Mesodermal cell (in vitro differentiated cells): Measurements from ENCODE around the gene C13orf46.

Experiments
- H3K27ac ChIP-seq: 2 replicates; pipeline ENCODE4 v1.7.0; 2013; ENCODE audit warnings: mild to moderate bottlenecking, low read depth, low read length, moderate library complexity; ENCODE audit not compliant: severe bottlenecking
- H3K36me3 ChIP-seq: 2 replicates; pipeline ENCODE4 v1.7.1; 2013; ENCODE audit warnings: mild to moderate bottlenecking, low read length, moderate library complexity; ENCODE audit not compliant: control insufficient read depth, insufficient read depth
- H3K4me1 ChIP-seq: one replicate; pipeline ENCODE4 v1.7.1; 2013; ENCODE audit warnings: mild to moderate bottlenecking, low read length; ENCODE audit not compliant: insufficient read depth, control insufficient read depth, poor library complexity, severe bottlenecking
- H3K4me3 ChIP-seq: 2 replicates; pipeline ENCODE4 v1.7.0; 2013; ENCODE audit warnings: low read length, control low read depth, mild to moderate bottlenecking; ENCODE audit not compliant: insufficient read depth, poor library complexity, severe bottlenecking; ENCODE audit errors: extremely low read depth
- H3K9me3 ChIP-seq: 2 replicates; pipeline ENCODE4 v1.7.1; 2013; ENCODE audit warnings: mild to moderate bottlenecking, low read length, moderate library complexity; ENCODE audit not compliant: control insufficient read depth
- WGBS, 2 experiments: methylation state at CpG; one replicate each; pipeline ENCODE4 v1.1.5; 2013; ENCODE audit warnings: missing lambda C conversion rate in 2 of 2; ENCODE audit not compliant: insufficient coverage in 2 of 2; 5-methylcytosine and 5-hydroxymethylcytosine counted together

The C13orf46 gene

DNA sequence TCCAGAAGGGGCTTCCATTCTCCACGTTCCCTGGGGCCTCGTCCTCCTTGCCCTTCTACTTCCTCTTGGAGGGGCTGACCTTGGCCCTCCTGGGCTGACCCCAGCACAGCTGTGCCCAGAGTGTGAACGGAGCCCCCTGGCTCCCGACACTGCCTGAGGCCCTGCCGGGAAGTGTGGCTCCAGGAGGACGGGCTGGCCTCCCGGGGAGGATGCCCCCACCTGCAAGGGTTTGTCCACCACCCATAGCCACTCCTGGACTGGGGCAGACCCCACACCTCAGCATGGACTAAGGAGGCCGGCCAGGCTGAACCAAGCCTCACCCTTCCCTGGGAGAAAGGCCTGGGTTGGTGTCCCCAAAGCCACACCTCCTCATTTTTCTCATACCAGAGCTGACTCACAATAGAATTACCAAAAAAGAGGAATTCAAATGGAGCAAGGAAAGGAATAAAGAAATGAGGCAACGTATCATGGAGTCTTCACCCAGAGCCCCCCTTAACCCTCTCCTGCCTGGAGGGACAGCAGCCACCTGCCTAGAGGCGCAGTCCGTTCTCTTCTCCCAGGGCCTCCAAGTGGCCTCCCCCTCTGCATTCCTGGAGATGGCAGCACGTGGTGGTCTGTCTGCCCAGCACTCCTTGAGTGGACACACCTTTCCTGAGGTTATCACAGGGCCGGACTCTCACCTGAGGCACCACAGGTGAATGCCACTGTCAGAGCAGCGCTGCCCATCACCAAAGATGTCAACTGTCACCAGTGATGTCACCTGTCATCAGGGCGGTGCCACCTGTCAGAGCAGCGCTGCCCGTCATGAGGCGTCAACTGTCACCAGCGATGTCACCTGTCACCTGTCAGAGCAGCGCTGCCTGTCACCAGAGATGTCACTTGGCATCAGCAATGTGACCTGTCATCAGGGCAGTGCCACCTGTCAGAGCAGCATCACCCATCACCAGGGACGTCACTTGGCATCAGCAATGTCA is 3.1 kb upstream of the C13orf46 start:
- Histone ChIP-seq H3K9me3 (no peaks in the 10 kb centered on the region), H3K27ac (no peak overlapping the region), H3K36me3 (peaks cover 90% of the 10 kb centered on the region), H3K4me1 (peaks cover 11% of the 10 kb centered on the region), H3K4me3 (no peak overlapping the region)
- 88% methylated on average over 18 to 19 of the region's 21 CpGs for WGBS, 2 experiments

DNA sequence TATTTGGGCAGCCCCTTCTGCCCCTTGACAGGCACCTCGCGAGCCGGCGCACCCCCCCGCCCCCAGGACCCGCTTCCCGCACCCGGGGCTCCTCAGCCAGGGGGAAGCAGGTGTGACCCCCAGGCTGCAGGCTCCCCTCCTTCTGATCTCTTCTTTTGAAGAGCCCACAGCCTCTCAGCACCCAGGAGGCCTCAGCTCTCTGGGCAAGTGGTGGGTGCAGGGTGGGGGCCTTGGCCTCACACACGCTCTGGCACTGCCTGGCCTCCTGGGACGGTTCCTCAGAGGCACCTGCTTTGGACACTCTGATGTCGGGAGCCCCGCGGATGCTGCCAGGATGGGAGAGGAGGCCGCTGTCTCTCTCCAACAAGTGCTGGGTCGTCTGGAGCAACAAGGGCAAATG is 1.5 kb upstream of the C13orf46 start:
- H3K4me1 ChIP-seq, result peaks cover 11% of the 10 kb centered on the region
- H3K36me3 ChIP-seq, result peaks cover 88% of the 10 kb centered on the region
- H3K9me3 ChIP-seq, result no peaks in the 10 kb centered on the region
- no peak overlapping the region for H3K4me3 ChIP-seq
- H3K27ac ChIP-seq, result no peak overlapping the region
- WGBS, 2 experiments, result 96 to 99% methylated on average over 6 to 8 of the region's 15 CpGs

DNA sequence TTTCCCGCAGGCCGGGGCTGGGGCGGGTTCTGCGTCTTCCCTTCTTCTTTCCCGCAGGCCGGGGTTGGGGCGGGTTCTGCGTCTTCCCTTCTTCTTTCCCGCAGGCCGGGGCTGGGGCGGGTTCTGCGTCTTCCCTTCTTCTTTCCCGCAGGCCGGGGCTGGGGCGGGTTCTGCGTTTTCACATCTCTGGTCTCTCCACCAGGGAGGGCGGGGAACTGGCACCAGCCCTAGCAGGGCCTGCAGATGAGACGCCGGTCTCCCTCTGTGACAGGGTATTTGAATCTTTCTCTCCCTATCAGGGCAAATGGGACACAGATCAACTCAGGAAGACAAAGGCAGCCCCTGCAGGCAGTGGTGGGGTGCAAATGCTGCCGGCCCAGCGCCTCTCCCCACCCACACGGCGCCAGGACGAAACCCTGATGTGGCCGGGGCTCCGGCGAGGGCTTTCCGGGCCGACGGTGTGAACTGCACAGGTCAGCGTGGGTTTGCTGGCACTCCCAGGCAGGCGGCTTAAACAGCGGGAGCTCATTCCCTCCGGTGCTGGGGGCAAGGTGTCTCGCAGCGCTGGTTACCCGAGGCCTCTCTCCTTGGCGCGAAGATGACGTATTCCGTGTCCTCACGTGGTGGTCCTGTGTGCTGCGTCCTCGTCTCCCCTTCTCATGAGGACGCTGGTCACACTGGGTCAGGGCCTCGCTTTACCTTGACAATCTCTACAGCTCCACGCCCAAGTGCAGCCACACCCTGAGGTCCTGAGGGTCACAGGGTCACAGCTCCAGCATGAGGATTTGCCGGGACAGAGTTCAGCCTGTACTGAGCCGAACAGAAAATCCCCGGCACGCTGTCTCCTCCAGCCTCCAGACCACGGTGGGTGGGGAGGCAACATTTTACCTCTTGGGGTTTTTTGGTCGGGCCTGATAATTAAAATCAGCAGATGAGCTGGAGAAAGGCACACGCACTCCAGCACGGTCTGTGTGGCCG is 717 bp upstream of the C13orf46 start:
- no peak overlapping the region for H3K27ac ChIP-seq
- H3K9me3 ChIP-seq, result no peaks in the 10 kb centered on the region
- no peak overlapping the region for H3K4me3 ChIP-seq
- peaks cover 80% of the 10 kb centered on the region for H3K36me3 ChIP-seq
- H3K4me1 ChIP-seq, result peaks cover 11% of the 10 kb centered on the region
- WGBS, 2 experiments, result 95 to 96% methylated on average over 38 to 41 of the region's 56 CpGs

DNA sequence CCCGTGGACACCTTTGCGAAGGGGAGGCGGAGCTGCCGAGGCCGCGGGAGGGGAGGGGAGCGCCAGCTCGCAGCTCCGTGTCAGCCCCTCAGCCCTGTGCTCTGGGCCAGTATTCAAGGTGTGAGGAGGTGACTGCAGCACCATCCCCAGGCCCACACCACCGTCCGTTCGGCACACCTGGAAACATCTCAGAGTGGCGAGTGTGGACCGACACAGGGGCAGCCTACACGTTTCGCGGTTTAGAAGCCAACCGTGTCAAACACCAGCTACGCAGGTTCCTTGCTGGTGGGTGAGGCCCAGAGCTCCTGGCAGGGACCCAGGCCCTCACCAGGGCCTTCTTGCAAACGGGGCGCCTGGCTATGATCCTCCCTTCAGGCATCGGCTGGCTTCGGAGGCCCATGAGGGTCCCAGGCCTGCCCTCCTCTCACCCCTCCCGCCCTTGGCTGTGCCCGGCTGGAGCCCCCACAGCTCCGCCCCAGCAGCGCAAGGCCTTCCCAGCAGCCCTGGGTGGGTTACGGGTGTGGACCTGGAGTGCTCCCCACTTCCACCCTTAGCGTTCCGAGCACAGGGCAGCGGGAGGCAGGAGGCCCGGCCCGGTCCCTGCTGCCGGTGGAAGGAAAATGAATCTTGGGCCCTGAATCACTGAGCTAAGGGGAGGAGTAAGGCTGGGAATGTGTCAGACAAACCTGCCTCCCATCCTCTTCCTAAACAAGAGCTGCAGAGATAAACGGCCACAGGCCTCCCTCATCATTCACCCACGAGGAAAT is 1.2 kb downstream of the C13orf46 start:
- 94 to 98% methylated on average over 14 to 32 of the region's 36 CpGs for WGBS, 2 experiments
- Histone ChIP-seq H3K9me3 (no peaks in the 10 kb centered on the region), H3K27ac (no peak overlapping the region), H3K4me1 (peaks cover 9% of the 10 kb centered on the region), H3K4me3 (no peak overlapping the region), H3K36me3 (peaks cover 78% of the 10 kb centered on the region)

DNA sequence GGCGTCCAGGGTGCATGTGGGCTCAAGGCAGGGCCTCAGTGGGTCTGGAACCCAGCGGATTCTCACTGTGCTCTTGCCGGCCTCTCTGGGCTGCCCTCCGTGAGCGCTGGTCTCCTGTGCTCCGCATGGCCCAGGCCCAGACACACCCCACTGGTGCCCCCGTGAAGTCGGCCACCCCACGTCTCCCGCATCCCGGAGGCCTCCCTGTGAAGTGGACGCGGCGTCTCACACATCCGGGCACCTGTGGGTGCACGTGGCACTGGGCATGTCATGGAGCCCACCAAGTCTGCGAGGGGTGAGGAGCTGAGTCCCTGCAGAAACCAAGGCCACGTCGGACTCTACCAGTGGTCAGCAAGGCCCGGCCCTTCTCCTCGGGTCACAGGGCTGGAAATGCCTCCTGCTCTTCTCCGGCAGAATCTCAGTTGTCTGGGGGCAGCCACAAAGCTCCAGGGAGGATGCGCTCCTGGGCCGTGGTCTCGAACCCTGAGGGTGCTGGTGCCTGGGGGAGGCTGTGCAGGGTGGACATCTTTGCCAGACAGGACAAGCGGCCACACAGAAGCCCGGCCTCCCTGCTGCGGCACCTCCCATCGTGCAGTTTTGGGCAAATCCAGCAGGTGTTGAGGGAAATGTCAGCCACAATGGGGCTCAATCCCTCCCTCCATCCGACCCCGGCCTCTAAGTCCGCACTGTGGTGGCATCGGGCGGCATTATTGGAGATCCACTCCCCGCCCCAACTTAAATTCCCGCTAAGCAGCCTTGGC is 2.2 kb downstream of the C13orf46 start:
- Histone ChIP-seq H3K9me3 (no peaks in the 10 kb centered on the region), H3K4me3 (no peak overlapping the region), H3K4me1 (peaks cover under 1% of the 10 kb centered on the region), H3K36me3 (peaks cover 78% of the 10 kb centered on the region), H3K27ac (no peak overlapping the region)
- 92 to 93% methylated on average over 32 to 34 of the region's 36 CpGs for WGBS, 2 experiments

DNA sequence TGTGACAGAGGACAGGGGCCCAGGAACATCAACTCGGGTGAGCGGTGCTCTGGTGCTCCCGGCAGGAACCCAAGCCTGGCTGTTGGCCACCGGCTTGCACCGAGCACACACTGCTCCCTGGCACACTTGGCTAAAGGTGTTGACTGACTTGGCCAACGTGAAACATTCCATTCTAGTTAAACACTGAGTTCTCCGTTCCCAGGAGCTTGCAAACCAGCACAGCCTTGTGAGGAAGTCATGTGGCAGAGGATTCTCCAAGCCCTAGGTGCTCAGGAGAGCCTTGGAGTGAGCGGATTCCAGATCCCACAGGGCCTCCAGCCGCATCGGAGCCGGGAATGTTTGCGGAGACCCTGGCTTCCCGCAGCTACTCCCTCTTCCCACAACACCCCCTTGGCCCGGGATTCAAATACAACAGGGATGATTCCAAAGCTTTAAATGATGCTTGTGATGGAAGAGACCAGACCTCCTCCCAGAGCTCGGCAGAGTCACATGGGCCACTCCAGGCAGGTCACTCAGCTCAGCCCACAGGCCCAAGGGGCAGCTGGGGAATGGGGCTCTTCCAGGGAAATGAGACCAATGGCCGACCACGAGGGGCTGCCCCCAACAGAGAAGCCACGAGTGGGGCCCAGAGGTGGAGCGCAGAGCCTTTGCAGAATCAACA is 2.9 kb downstream of the C13orf46 start:
- Histone ChIP-seq H3K4me1 (no peaks in the 10 kb centered on the region), H3K36me3 (peaks cover 84% of the 10 kb centered on the region), H3K4me3 (no peak overlapping the region), H3K27ac (no peak overlapping the region), H3K9me3 (no peaks in the 10 kb centered on the region)
- WGBS, 2 experiments, result 93 to 97% methylated on average over 13 to 18 of the region's 19 CpGs

DNA sequence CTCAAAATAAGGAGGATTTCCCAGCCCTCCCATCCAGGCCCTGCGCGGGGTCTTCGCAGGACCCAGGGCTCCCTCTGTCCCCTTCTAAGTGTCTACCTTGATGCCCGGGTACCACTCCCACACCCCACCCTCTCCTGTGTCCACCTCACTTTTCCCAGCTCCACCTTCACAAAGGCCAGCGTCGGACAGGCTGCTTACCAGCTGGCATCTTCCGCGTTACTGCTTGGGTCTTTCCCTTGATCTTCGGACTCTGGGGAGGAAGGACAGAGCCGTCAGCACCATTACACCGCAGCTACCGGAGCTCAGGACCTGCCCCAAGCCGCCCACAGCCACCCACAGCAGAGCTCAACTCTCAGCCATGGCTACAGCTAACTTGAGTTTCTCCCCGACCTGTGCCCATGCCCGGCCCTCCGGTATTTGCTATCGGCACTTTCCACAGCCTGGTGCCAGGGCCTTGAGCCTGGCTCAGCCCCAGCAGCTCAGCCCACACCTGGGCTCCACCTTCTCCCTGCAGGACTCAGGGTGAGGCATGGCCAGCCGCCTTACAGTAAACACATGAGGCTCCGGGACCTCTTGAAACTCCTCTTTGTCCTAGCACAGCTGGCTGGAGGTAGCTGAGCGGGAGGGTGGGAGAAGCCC is 3.8 kb downstream of the C13orf46 start:
- no peaks in the 10 kb centered on the region for H3K4me1 ChIP-seq
- peaks cover 78% of the 10 kb centered on the region for H3K36me3 ChIP-seq
- H3K27ac ChIP-seq, result no peak overlapping the region
- H3K9me3 ChIP-seq, result no peaks in the 10 kb centered on the region
- WGBS, 2 experiments, result 94 to 96% methylated on average over 18 to 19 of the region's 20 CpGs
- H3K4me3 ChIP-seq, result no peak overlapping the region

DNA sequence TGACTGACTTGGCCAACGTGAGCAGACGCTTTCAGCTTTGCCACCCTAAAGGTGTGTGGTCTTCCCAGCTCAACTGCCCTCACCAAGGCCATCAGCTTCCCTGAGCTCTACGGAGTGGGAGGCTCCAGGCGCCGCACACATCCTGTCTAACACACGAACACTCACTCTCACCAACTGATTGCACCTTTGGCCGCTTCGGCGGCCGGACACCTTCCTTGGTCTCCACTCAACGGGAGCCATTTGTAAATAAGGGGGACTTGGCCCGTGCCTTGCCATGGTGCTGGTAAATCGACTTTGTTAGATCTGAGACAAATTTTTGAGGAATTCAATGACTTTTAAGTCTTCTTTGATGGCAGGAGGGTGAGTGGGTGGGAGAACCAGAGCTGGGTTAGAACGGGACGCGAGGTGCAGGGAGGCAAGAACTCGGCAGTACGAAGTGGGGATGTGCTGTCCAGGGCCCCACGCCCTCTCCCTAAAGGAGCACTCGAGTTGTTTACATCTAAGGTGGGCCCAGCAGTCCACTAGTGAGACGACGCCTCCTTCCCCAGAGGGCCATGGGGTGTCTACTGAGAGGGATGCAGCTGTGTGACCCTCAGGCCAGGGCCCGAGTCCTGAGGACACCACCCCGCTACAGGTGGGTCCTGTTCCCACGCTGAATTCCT is 4.4 kb downstream of the C13orf46 start:
- no peaks in the 10 kb centered on the region for H3K4me1 ChIP-seq
- peaks cover 77% of the 10 kb centered on the region for H3K36me3 ChIP-seq
- no peak overlapping the region for H3K4me3 ChIP-seq
- WGBS, 2 experiments, result 97 to 98% methylated on average over 19 to 23 of the region's 25 CpGs
- H3K27ac ChIP-seq, result no peak overlapping the region
- H3K9me3 ChIP-seq, result no peaks in the 10 kb centered on the region
